Measurements from ENCODE around the gene HOGA1. TPM values are rescaled to one million over a fixed set of nuclear protein-coding genes. Genes with fewer than 3 reads are reported as not detected.

Gene HOGA1
- total and polyA plus RNA-seq, 7 donors = 0.66 to 12.3 (median 3.4) TPM

DNA sequence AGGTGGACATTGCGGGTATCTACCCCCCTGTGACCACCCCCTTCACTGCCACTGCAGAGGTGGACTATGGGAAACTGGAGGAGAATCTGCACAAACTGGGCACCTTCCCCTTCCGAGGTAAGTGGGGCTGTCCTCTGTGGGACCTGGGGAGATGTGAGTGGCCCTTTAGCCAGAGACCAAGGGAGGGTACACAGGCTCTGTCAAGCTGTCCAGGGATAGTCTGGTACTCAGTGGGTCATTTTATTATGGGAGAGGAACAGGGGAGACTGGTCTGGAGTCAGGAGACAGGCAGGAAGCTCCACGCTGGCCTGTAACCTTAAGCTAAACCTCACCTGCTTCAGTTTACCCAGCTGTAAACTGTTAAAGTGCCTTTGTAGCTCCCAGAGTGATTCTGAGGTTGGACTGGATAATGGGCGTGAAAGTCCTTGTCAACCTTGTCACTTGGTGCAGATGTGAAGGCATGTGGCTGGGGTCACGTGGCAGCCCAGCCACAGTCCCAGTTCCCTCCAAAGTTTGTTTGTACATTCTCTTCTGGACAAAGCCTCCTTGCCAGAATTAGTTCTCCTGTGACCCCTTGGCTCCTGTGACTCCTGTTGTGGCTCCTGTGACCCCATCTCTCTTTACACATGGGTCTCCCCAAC, 729 bp downstream of the HOGA1 start:
- H3K36me3 ChIP-seq (ENCODE audit: insufficient read depth in 1 of 2, low read depth in 1 of 2) = peaks cover 0 to 29% of the 10 kb centered on the region in 2 donors
- H3K4me1 ChIP-seq = peaks cover 24% of the 10 kb centered on the region
- H3K27ac ChIP-seq = peak overlapping the region; percentile 69
- no peak overlapping the region for H3K4me3 ChIP-seq
- H3K9me3 ChIP-seq = no peaks in the 10 kb centered on the region
- TF ChIP-seq, protein P1, sequence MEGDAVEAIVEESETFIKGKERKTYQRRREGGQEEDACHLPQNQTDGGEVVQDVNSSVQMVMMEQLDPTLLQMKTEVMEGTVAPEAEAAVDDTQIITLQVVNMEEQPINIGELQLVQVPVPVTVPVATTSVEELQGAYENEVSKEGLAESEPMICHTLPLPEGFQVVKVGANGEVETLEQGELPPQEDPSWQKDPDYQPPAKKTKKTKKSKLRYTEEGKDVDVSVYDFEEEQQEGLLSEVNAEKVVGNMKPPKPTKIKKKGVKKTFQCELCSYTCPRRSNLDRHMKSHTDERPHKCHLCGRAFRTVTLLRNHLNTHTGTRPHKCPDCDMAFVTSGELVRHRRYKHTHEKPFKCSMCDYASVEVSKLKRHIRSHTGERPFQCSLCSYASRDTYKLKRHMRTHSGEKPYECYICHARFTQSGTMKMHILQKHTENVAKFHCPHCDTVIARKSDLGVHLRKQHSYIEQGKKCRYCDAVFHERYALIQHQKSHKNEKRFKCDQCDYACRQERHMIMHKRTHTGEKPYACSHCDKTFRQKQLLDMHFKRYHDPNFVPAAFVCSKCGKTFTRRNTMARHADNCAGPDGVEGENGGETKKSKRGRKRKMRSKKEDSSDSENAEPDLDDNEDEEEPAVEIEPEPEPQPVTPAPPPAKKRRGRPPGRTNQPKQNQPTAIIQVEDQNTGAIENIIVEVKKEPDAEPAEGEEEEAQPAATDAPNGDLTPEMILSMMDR (IDR thresholded peaks at IDR 0.05) = no peak
- DNase-seq (peak in 1 of 2 donors; percentile 57), ATAC-seq (peak; percentile 0 to 21 (median 10))
- H3K27me3 ChIP-seq (ENCODE audit: insufficient read depth in 3 of 3, low read length in 2 of 3) = no peaks in the 10 kb centered on the region
- intact Hi-C loops (cut with DNase I) = no loop called here
- 62 to 81% (median 69%) methylated on average over 5 of the region's 5 CpGs for WGBS, 3 donors

DNA sequence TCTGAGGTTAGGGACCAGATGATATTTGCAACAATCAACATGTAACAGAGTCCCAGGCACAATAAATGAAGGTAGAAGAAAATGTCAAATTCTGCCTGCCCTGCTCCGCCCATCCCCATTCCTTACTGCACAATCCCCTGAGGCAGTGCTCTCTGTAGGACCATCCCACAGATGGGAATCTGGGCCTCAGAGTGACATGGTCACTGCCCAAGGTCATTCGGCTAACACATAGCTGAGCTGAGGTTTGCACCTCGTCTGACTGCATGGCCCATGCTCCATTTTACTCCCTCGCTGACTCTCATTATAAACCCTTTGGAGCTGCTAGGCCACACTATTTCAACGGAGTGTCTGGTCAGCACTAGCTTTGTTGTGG, 1.2 kb downstream of the HOGA1 start:
- no peak overlapping the region for H3K4me3 ChIP-seq

DNA sequence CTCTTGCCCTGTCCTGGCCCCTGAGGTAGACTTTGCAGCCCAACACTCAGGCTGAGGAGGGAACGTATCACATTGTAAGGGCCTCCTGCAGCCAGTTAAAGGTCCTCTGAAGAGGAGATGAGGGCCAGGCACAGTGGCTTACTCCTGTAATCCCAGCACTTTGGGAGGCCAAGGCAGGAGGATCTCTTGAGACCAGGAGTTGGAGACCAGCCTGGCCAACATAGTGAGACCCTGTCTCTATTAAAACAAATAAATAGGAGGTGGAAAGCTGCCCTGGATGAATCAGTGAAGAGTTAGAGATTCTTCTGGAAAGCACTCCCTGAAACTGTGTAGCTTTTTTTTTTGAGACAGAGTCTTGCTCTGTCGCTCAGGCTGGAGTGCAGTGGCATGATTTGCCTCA, 3.0 kb downstream of the HOGA1 start:
- DNase-seq = no peak

More for the DNA sequence above, 1.2 kb downstream of the HOGA1 start:
- ATAC-seq (peak in 3 of 4 donors; percentile 4 to 11 (median 7)), DNase-seq (peak in 1 of 2 donors; percentile 48)
- Histone ChIP-seq H3K4me1 (peaks cover 24% of the 10 kb centered on the region), H3K27ac (peak overlapping the region; percentile 69), H3K27me3 (ENCODE audit: insufficient read depth in 3 of 3, low read length in 2 of 3) (no peaks in the 10 kb centered on the region), H3K36me3 (ENCODE audit: insufficient read depth in 1 of 2, low read depth in 1 of 2) (peaks cover 0 to 24% of the 10 kb centered on the region in 2 donors), H3K9me3 (no peaks in the 10 kb centered on the region)
- 78 to 82% (median 79%) methylated on average over 5 of the region's 5 CpGs for WGBS, 3 donors
- intact Hi-C loops (cut with DNase I) = no loop called here
- TF ChIP-seq, protein P1 (IDR thresholded peaks at IDR 0.05) = no peak

DNA sequence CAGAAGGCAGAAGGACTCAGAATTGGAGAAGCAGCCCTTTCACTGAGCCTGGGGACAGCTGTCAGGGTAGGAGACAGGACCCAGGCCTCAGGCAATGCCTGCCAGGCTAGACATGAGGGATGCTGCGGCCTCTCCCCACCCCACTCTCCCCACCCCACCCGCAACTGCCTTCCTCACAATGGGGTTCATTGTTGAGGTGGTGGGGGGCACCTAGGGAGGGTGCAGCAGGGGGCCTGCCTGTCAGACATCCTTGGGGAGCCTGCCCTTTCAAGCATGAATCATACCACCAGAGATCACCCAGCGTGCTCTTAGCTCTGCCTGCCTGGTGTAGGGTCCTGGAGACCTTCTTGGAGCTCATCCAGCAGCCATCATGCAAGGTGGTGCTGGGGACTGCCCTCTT, 5.3 kb downstream of the HOGA1 start, which contains the start of gene C10orf62:
Gene C10orf62 (plus strand): TSS at position 243 of the 400 bp plus-strand sequence. CDS start 177 bp downstream, outside the sequence.
- WGBS, 3 donors = 68 to 74% (median 72%) methylated on average over 3 of the region's 3 CpGs
- intact Hi-C loops (cut with DNase I) = no loop called here
- no peak within 1 kb of the TSS for H3K27ac ChIP-seq

More for the DNA sequence above, 3.0 kb downstream of the HOGA1 start:
- no peak for ATAC-seq
- Histone ChIP-seq H3K4me1 (peaks cover 24% of the 10 kb centered on the region), H3K9me3 (no peaks in the 10 kb centered on the region), H3K27me3 (ENCODE audit: insufficient read depth in 3 of 3, low read length in 2 of 3) (no peaks in the 10 kb centered on the region), H3K27ac (peak overlapping the region; percentile 23), H3K4me3 (no peak overlapping the region), H3K36me3 (ENCODE audit: insufficient read depth in 1 of 2, low read depth in 1 of 2) (peaks cover 0 to 6% of the 10 kb centered on the region in 2 donors)
- intact Hi-C loops (cut with DNase I) = no loop called here
- TF ChIP-seq, protein P1 (IDR thresholded peaks at IDR 0.05) = no peak
- WGBS, 3 donors = 75 to 92% (median 79%) methylated on average over 2 of the region's 2 CpGs

More for the DNA sequence above, 5.3 kb downstream of the HOGA1 start, which contains the start of gene C10orf62:
- Histone ChIP-seq H3K9me3 (no peaks in the 10 kb centered on the region), H3K4me1 (peaks cover 9% of the 10 kb centered on the region), H3K4me3 (no peak within 1 kb of the TSS), H3K27me3 (ENCODE audit: insufficient read depth in 3 of 3, low read length in 2 of 3) (no peaks in the 10 kb centered on the region), H3K36me3 (ENCODE audit: insufficient read depth in 1 of 2, low read depth in 1 of 2) (no peaks in the 10 kb centered on the region)
- no peak for ATAC-seq
- DNase-seq = no peak
- TF ChIP-seq, protein P1 (IDR thresholded peaks at IDR 0.05) = no peak

All from psoas muscle (tissue), 8 donors.